Tibial artery (tissue), 4 donors: ENCODE measurements around the gene CLEC2D.

Source experiments
- DNase-seq, 2 donors: peaks; one replicate each; pipeline ENCODE4 v3.0.0-alpha.2; 2019
- H3K27ac ChIP-seq, 2 donors: fragments of 200-600 bp; sonication (generic) in 1 of 2; 1 replicate in 1 of 2; 2 replicates in 1 of 2; pipeline ENCODE4 v1.5.1; 2018 to 2019; ENCODE audit warnings: mild to moderate bottlenecking in 1 of 2
- H3K27me3 ChIP-seq, 2 donors: fragments of 200-600 bp; sonication (generic) in 1 of 2; one replicate each; pipeline versions ENCODE4 v1.5.1 to v1.6.0; 2016 to 2019
- H3K36me3 ChIP-seq, 3 donors: fragments of 200-600 bp; sonication (generic) in 2 of 3; one replicate each; pipeline ENCODE4 v1.5.1; 2016 to 2019; ENCODE audit warnings: mild to moderate bottlenecking in 2 of 3
- H3K4me1 ChIP-seq, 4 donors: fragments of 200-600 bp; sonication (generic) in 2 of 4; 1 replicate in 3 of 4; 2 replicates in 1 of 4; pipeline ENCODE4 v1.5.1; 2016 to 2019
- H3K4me3 ChIP-seq, 2 donors: fragments of 200-600 bp; sonication (generic) in 1 of 2; 1 replicate in 1 of 2; 2 replicates in 1 of 2; pipeline ENCODE4 v1.5.1; 2018 to 2019; ENCODE audit warnings: mild to moderate bottlenecking in 2 of 2
- H3K9me3 ChIP-seq, 3 donors: fragments of 200-600 bp; sonication (generic) in 1 of 3; one replicate each; pipeline ENCODE4 v1.5.1; 2016 to 2019
- intact Hi-C: fragments of 100-400 bp; cut with DNase I; formaldehyde crosslinking; loops from one replicate; pipeline ENCODE4 v1.15.0; 2023; ENCODE audit warnings: low total_unique reads
- TF ChIP-seq, protein P1 (sequence below), 2 experiments: fragments of 200-600 bp in 1 of 2; fragments of 450-650 bp in 1 of 2; IDR thresholded peaks; one replicate each; pipeline ENCODE4 v1.5.1; 2017 to 2019; ENCODE audit warnings: antibody characterized with exemption in 2 of 2, mild to moderate bottlenecking in 1 of 2, moderate library complexity in 1 of 2

Gene CLEC2D

DNA sequence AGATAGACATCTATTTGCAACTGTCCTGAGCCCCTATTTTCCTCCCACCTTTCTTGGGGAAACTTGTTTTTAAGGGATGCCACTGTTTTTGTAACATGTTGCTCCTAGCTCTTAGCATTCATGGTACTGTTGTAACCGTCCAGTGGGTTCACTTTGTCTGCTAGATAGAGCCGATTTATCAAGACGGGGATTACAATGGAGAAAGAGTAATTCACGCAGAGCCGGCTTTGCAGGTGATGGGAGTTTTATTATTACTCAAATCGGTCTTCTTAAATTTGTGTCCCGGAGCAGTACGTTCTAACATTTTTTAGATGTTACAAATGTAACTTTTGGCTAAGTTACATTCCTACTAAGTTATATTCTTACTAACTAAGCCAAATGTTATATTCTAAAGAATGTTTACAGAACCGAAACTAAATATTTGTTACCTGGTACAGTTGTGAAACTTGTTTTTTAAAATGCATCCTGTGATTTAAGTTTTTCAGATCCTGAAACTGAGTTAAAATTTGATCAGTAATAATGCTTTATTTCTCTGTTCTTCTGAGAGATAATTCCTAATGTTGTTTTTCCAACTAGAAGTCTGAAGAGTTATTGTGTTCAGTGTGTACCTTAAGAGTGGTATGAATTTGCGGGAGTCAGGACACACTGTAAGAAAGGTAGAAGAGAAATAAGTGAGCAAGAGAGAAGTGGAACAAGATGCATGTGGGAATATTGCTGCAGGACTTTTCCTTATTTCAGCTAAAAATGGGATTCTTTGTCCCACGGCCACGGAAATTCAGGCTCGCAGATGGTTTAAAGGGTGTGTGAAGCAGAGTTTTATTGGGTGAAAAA is 20.6 kb upstream of the CLEC2D start:
- no peak for DNase-seq
- Histone ChIP-seq H3K27me3 (no peaks in the 10 kb centered on the region), H3K4me1 (peaks cover 0 to 30% (median 14%) of the 10 kb centered on the region in 4 donors), H3K4me3 (peak overlapping the region; percentile 74 to 86), H3K9me3 (no peaks in the 10 kb centered on the region), H3K27ac (peak overlapping the region; percentile 86 to 89), H3K36me3 (peaks cover 0 to 4% (median 2%) of the 10 kb centered on the region in 3 donors)
- intact Hi-C loops: loop anchor here (10.0 kb wide), 1 partner anchor 584 kb away; no protein-coding TSS in a partner anchor
- TF ChIP-seq, protein P1, sequence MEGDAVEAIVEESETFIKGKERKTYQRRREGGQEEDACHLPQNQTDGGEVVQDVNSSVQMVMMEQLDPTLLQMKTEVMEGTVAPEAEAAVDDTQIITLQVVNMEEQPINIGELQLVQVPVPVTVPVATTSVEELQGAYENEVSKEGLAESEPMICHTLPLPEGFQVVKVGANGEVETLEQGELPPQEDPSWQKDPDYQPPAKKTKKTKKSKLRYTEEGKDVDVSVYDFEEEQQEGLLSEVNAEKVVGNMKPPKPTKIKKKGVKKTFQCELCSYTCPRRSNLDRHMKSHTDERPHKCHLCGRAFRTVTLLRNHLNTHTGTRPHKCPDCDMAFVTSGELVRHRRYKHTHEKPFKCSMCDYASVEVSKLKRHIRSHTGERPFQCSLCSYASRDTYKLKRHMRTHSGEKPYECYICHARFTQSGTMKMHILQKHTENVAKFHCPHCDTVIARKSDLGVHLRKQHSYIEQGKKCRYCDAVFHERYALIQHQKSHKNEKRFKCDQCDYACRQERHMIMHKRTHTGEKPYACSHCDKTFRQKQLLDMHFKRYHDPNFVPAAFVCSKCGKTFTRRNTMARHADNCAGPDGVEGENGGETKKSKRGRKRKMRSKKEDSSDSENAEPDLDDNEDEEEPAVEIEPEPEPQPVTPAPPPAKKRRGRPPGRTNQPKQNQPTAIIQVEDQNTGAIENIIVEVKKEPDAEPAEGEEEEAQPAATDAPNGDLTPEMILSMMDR (IDR thresholded peaks at IDR 0.05): no peak

DNA sequence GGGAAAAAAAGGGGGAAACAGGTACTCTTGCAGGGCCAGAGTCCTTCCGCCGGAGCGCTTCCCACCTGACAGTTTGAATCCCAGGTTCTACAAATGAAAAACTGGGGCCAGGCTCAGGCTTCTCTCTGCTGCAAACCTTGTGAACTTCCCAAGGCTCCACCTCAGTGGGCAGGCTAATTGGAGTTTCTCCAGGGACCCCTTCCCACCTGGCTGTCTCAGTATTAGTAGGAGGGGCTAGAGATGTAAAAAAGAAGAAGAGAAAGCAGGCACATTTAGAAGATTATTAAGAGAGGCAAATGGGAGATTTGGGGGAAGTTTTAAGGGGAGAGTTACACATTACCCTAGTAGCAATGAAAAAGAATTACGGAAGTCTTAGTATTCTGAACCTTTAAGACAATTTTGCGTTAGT is 20.0 kb upstream of the CLEC2D start:
- Histone ChIP-seq H3K27ac (peak overlapping the region; percentile 86 to 89), H3K4me1 (peaks cover 0 to 30% (median 14%) of the 10 kb centered on the region in 4 donors), H3K9me3 (no peaks in the 10 kb centered on the region), H3K36me3 (peaks cover 5 to 10% (median 6%) of the 10 kb centered on the region in 3 donors), H3K27me3 (no peaks in the 10 kb centered on the region), H3K4me3 (peak overlapping the region; percentile 74 to 86)
- TF ChIP-seq, protein P1 (IDR thresholded peaks at IDR 0.05): no peak
- no peak for DNase-seq
- intact Hi-C loops: loop anchor here (10.0 kb wide), 1 partner anchor 585 kb away; no protein-coding TSS in a partner anchor

DNA sequence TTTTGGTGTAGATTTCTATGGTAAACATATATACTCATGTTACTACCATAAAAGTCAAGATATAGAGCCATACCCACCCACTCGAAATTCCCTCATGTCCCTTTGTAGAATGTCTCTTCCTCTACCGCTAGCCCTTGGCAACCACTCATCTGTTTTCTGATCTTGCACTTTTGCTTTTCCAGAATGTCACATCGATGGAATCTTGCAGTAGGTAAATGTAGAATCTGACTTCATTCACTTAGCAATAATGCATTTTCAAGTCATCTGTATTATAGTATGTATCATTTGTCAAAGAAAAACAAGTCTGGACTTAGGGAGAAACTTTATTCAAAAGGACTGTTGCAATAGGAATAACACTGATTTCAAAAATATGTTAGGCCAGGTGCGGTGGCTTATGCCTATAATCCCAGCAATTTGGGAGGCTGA is 19.3 kb upstream of the CLEC2D start:
- no peak for DNase-seq
- no peaks in the 10 kb centered on the region for H3K27me3 ChIP-seq
- peak overlapping the region; percentile 74 to 86 for H3K4me3 ChIP-seq
- peaks cover 0 to 30% (median 14%) of the 10 kb centered on the region in 4 donors for H3K4me1 ChIP-seq
- intact Hi-C loops: no loop called here
- H3K9me3 ChIP-seq: no peaks in the 10 kb centered on the region
- H3K27ac ChIP-seq: peak overlapping the region; percentile 86 to 89
- TF ChIP-seq, protein P1 (IDR thresholded peaks at IDR 0.05): no peak
- peaks cover 12 to 16% (median 12%) of the 10 kb centered on the region in 3 donors for H3K36me3 ChIP-seq

DNA sequence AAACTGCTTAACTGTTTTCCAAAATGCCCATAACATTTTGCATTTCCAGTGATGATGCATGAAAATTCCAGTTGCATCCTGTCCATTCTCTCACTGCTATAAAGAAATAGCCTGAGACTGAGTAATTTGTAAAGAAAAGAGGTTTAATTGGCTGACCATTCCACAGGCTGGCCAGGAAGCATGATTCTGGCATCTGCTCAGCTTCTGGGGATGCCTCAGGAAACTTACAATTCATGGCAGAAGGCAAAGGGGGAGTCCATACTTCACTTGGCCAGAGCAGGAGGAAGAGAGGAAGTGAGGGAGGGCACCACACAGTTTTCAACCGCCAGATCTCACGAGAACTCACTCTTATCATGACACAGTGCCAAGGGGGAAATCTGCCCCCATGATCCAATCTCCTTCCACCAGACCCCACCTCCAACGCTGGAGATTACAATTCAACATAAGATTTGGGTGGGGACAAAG is 18.2 kb upstream of the CLEC2D start:
- TF ChIP-seq, protein P1 (IDR thresholded peaks at IDR 0.05): no peak
- Histone ChIP-seq H3K27ac (peak overlapping the region; percentile 25 to 89), H3K27me3 (no peaks in the 10 kb centered on the region), H3K4me3 (no peak overlapping the region), H3K4me1 (peaks cover 0 to 30% (median 14%) of the 10 kb centered on the region in 4 donors), H3K36me3 (peaks cover 19 to 22% (median 20%) of the 10 kb centered on the region in 3 donors), H3K9me3 (no peaks in the 10 kb centered on the region)
- intact Hi-C loops: no loop called here
- no peak for DNase-seq

DNA sequence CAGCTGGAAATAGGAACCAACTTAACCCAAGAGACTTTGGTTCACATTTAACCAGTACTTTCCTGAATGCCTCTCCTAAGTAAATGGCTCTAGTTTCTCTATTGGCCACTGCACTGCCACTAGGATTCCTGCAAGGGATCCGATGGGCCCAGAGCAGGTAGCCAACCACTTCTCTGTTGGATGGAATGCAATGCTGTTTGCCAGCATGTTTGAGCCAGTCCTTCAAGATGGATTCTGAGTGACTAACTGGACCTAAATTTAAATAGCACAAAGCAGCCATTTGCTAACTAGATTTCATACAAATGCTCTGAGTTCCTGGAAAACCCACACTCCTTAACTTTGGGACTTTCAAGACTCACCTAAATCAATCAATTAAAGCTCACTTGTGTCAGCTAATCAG is 9.5 kb upstream of the CLEC2D start:
- TF ChIP-seq, protein P1 (IDR thresholded peaks at IDR 0.05): no peak
- Histone ChIP-seq H3K27me3 (no peaks in the 10 kb centered on the region), H3K4me1 (no peaks in the 10 kb centered on the region), H3K36me3 (peaks cover 54 to 78% (median 55%) of the 10 kb centered on the region in 3 donors), H3K27ac (no peak overlapping the region), H3K9me3 (no peaks in the 10 kb centered on the region), H3K4me3 (no peak overlapping the region)
- intact Hi-C loops: no loop called here
- DNase-seq: no peak
